Middle frontal gyrus (tissue), 1 donor: ENCODE results near the gene HMG20B.
A peak's percentile ranks its signal among the peaks of the same experiment; 100 is the strongest.
"Not testable (repeated sequence)": the region's sequence is repeated elsewhere in the genome, so short reads cannot be mapped to it uniquely, and the experiment has no call there.

ENCODE experiments used
- DNase-seq: peaks from one replicate; pipeline ENCODE4 v3.0.0-alpha.2; 2015; ENCODE audit warnings: low spot score; ENCODE audit errors: extremely low spot score

HMG20B gene

DNA sequence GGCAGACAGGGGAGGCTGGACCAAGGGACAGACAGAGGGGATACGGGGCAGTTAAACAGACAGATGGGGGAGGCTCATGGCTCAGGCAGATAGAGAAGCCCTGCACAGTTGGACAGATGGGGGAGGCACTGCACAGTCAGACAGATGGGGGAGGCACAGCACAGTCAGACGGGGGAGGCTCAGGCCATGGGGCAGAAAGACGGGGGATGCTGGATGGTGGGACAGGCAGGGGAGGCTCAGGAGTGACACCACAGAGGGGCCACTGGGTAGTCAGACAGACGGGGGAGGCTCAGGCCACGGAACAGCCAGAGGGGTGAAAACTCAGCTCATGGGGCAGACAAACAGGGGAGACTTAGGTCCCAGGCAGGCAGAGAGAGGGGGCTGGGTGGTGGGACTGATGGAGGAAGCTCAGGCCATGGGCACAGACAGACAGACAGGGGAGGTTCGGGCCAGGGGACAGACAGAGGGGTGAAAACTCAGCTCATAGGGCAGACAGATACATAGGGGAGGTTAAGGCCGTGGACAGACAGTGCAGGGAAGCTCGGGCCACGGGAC is 16.2 kb upstream of the HMG20B start:
- no peak for DNase-seq

DNA sequence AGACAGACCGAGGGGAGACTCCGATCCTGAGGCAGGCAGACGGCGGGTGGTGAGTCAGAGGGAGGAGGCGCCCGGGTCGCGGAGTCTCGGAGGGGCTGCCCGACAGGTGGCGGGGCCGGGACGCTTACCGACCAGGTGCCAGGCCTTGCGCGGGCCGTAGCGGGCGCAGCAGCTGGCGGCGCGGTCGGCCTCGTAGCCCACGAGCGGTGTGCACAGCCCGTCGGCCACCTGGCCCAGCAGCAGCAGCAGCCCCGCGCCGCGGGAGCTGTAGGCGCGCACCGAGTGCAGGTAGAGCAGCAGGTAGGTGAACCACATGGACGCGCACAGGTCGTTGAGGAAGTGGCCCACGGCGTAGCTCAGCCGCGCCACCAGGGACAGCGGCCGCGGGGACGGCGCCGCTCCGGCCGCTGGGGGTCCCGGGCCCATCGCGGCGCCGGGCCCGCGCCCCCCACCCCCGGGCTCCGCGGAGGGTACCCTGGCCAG is 15.7 kb upstream of the HMG20B start:
- DNase-seq: no peak

DNA sequence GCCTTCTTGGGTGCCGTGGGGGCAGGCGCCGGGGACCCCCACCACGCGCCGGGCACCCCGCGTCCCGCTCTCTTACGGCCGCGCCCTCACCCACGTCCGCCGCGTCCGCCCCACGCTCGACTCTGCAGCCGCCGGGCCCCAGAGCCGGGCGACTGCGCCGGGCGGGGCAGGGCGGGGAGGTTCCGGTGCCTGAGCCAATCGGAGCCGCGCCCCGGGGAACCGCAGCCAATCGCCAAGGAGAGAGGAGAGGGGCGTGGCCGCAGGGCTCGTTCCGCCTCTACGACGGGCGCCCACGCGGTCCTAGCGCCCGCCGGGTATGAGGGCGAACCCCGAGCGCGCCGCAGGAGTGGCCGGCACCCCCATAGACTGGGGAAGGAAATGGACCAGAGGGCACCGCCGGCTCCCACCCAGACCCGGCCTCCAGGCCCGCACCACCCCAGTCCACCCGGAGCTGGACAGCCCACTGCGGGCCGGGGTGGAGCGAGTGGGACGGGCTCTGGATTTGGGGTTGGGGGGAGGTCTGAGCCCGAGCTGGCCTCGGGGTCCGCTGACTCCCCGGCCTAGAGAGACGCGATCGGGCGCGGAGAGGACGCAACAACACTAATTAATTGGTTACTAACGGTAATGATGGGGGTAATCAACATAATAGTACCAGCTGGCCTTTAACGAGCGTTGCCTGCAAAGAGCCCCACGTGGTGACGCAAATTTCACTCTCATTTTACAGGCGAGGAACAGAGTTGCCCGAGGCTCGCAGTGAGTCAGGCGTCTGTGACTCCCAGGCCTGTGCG is 15.1 kb upstream of the HMG20B start, which contains the start of gene MFSD12:
Gene MFSD12, minus strand, starts transcription at position 126 of the 788 bp plus-strand sequence. CDS start 183 bp downstream, outside the sequence.
- peak; percentile 91 for DNase-seq

DNA sequence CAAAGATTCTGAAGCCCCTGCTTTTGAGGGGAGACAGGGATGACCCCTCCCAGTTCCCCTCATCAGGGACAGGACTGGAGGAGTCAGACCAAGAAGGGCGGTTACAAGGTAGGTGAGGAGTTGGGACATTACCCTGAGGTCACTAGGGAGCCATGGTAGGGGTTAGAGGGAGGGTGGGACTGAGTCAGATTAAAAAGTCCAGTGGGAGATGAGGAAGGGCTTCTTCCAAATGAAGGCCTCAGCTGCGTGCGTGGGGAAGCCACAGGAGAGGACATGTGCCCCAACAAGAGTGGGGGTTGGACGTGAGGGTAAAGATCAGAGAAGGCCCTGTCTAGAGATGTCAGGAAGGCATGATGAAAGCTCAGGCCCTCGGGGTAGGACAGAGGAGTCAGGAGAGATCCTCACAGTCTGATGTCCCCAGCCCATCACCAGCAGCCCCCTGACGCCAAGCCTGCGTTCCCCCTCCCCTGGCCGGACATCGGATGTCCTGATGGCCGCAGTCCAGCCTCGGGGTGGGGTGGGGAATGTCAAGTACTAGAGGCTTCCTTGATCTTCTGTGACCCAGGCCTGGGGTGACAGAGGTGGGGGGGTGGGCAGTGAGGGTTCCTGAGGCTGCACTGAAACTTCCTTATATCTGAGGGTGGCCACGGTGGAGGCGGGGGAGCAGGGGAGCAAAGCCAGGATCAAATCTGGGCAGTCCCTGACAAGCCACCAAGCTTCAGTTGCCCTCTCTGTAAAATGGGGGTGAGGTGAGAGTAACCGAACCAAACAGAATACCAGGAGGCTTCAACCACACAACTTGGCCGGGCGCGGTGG is 8.8 kb upstream of the HMG20B start:
- no peak for DNase-seq

DNA sequence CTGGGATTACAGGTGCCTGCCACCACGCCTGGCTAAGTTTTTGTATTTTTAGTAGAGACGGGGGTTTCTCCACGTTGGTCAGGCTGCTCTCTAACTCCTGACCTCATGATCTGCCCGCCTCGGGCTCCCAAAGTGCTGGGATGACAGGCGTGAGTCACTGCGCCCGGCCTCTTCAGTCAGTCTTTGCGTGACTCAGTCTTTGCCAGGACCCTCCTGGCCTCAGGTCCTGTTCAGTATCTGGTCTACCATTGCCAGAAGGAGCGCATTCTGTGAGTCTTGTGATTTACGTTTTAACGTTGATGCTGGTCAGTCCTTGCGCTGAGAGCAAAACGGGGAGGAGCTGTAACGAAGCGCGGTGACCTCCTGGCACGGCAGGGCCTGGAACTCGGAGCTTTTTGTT is 7.6 kb upstream of the HMG20B start:
- DNase-seq: no peak

DNA sequence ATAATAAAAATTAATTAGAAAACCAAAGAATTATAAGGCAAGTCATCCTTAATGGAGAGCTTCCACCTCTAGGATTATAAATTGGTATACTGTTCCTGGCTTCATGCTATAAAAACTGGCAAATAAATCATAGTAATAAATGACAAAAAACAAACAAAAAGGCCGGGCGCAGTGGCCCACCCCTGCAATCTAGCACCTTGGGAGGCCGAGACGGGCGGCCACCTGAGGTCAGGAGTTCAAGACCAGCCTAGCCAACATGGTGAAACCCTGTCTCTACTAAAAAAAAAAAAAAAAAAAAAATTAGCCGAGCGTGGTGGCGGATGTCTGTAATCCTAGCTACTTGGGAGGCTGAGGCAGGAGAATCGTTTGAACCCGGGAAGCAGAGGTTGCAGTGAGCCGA is 2.7 kb upstream of the HMG20B start:
- DNase-seq: not testable (repeated sequence)

DNA sequence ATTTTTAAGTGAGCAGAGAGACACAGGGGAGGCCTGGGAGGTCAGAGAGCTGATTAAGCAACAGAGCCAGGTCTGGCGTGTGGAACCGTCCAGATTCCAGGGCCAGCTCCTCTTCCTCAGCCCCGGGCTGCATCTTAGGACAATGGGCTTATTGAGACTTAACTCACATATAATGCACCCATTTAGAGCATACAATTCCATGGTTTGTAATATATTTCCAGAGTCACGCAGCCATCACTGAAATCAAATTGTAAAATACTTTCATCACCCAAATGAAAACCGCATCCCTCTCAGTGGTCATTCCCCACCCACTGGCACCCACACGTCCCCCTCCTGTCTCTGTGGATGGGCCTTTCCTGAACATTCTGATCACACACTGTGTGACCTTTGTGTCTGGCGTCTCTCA is 2.1 kb upstream of the HMG20B start:
- DNase-seq: peak; percentile 5

DNA sequence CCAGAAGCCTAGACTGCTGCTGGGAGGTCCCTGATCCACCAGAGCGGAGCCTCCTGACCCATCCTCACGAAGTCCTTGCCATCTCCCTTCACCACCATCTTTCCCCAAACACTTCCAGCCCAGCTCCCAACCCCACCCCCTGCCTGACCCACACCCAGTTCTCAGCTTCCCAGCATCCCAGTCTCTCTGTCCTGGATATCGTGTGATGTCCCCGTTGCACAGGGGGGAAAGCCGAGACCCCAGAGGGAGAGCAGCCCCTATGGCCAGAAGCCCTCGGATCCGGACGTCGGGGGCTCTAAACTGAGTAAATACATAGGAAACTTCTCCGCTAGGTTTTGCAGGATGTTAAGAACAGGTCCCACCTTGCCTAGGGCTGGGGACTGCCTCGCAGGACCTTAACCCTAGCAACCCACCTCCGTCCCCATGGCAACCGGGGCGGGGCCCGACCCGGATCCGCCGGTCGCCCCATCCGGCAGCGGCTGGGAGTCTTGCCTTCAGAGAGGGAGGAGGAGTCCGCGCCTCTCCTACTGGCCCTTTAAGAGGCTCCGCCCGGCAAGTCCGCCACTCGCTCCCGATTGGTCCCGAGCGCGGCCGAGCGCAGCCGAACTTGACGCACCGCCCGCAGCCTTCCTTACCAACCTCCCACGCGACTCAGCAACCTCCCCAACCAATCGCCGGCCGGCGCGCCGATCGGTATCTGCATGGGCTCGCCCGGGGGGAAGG is 451 bp upstream of the HMG20B start:
- peak; percentile 99 for DNase-seq

DNA sequence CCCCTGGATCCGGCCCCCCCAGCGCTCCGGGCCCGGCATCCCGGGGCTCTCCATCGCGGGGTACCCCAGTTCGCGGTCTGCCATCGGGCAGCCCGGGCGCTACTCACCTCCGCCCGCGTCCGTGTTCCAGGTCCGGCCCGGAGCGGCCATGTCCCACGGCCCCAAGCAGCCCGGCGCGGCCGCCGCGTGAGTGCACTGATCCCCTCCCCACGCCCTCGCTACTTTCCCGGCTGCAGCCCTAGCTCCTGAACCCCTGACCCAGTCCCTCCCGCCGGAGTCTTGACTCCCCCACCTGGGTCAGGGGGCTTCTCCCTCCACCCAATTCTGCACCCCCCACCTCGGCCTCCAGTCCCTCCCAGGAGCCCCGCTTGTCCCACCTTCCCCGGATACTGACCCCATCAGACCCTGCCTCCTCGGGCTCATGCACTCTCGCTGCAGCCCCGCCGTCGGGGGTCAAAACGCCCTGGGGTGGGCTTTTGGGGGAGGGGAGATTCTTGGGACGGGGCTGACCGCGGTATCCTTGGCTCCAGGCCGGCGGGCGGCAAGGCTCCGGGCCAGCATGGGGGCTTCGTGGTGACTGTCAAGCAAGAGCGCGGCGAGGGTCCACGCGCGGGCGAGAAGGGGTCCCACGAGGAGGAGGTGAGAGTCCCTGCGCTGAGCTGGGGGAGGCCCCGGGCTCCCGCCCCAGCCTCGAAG is 566 bp downstream of the HMG20B start:
- no peak for DNase-seq

DNA sequence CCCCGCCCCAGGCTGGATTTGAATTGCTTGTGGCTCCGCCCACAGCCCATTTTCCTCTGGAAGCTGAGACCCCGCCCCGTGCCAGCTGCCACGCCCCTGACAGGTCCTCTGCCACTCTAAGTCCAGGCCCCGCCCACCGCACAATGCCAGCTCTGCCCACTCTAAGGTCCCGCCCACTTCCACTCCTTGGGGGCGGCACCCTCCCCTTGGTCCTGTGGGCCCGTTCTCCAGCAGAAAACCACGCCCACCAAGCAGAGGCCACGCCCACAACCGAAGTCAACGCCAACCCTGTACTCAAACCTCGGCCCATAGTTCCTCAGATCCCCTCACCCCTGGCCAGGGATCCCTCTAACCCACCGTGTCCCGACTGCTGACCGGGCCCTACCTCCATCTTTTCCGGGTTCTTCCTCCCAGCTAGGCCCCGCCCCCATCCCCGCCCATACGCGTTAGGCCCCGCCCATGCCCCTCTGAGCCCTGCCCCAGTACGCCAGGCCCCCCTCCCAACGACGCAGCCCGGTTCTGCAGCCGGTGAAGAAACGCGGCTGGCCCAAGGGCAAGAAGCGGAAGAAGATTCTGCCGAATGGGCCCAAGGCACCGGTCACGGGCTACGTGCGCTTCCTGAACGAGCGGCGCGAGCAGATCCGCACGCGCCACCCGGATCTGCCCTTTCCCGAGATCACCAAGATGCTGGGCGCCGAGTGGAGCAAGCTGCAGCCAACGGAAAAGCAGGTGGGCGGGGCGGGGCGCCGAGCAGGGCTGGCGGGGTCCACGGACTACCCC is 1.3 kb downstream of the HMG20B start:
- peak; percentile 9 for DNase-seq

DNA sequence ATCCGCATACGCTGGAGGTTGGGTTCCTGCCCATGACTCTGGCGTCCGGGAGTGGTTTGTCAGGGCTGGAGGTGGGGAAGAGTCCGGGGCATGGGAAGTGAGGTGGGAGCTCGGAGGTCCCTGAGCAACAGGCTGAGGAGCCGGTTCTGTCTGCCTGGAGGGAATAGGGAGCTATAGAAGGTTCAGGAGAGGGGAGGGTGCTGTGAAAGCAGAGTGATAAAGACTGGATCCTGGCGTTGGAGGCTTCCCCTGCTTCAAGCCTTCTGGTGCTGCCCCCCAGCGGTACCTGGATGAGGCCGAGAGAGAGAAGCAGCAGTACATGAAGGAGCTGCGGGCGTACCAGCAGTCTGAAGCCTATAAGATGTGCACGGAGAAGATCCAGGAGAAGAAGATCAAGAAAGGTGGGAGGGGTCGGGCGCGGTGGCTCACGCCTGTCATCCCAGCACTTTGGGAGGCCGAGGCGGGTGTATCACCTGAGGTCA is 2.6 kb downstream of the HMG20B start:
- no peak for DNase-seq

DNA sequence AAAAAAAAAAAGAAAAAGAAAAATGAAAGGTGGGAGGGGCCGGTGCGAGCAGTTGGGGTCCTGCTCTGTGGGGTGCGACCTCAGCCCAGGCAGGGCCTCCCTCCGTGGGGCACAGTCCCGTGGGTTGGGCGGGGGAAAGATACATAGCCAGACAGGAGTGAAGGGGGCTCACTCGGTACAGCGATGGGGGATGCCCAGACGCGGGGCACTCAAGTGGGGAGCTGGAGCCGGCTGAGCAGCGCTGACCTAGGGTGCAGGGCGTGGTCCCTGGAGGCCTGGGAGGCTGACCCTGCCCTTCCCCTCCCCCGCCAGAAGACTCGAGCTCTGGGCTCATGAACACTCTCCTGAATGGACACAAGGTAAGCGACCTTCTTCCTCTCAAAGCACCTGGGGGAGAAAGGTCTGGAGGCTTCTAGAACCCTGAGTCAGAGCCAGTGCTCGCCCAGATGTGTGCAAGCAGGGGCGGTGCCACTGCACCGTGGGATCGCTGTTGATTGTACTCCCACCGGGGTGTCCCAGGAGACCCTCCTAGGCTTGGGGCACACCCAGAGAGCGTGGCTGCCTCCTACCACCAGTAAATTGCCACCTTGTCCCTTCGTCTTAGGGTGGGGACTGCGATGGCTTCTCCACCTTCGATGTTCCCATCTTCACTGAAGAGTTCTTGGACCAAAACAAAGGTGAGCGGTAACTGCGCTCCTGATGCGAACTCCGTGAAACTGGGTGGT is 3.4 kb downstream of the HMG20B start:
- DNase-seq: no peak

DNA sequence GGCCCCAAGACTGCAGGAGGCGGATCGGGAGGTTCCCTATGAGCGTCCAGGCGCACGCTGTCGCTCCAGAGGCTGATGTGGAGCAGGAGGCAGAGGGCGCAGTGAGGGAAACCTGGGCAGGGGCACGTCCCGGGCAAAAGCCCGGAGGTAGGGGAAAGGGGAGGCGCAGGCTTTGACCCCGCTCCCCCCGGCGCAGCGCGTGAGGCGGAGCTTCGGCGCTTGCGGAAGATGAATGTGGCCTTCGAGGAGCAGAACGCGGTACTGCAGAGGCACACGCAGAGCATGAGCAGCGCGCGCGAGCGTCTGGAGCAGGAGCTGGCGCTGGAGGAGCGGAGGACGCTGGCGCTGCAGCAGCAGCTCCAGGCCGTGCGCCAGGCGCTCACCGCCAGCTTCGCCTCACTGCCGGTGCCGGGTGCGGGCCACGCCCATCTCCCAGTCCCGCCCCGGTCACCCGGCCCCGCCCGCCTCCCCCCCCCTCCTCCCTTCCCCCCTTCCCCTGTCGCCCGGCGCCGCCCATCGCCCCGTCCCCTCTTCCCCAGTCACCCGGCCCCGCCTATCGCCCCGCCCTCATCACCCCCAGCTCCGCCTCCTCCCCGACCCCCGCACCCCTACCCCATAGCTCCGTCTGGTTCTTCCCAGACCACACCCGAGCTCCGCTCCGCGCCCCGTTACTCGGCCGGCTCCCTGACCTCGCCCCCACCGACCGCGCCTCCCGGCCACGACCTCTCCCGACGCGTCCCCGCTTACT is 4.1 kb downstream of the HMG20B start:
- DNase-seq: peak; percentile 18

DNA sequence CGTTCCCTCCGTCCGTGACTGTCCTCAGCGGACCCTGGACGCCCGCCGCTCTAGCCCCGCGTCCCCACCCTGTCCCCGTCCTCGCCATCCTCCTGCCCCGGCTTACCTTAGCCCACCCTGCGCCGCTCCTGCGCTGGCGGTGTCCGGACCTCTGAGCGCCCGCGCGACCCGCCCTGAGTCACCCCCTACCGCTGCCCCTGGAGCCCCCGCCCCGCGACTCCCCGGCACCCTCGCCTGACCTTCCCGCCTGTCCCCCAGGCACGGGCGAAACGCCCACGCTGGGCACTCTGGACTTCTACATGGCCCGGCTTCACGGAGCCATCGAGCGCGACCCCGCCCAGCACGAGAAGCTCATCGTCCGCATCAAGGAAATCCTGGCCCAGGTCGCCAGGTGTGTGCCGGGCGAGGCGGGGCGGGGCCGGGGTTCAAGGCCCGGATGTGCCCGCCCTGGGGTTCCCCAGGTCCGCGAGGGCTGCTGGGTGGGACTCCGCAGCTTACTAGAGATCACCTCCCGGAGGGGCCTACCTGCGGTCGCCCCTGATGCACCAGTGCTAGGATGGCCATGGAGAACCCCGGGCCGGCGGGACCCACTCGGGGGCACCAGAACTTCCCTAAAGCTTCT is 5.1 kb downstream of the HMG20B start:
- DNase-seq: no peak

DNA sequence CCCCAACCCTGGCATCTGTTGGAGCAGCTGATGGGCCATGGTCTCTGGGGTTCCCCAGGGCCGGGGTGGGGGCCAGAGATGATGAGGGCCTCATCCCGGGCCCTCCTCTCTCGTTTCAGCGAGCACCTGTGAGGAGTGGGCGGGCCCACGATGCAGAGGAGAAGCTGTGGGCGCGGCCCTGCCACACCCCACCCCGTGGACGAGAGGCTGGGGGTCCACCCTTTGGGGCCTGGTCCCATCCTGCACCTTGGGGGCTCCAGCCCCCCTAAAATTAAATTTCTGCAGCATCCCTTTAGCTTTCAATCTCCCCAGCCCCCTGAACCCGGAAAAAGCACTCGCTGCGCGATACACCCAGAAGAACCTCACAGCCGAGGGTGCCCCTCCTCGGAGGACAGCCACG is 5.6 kb downstream of the HMG20B start:
- no peak for DNase-seq

DNA sequence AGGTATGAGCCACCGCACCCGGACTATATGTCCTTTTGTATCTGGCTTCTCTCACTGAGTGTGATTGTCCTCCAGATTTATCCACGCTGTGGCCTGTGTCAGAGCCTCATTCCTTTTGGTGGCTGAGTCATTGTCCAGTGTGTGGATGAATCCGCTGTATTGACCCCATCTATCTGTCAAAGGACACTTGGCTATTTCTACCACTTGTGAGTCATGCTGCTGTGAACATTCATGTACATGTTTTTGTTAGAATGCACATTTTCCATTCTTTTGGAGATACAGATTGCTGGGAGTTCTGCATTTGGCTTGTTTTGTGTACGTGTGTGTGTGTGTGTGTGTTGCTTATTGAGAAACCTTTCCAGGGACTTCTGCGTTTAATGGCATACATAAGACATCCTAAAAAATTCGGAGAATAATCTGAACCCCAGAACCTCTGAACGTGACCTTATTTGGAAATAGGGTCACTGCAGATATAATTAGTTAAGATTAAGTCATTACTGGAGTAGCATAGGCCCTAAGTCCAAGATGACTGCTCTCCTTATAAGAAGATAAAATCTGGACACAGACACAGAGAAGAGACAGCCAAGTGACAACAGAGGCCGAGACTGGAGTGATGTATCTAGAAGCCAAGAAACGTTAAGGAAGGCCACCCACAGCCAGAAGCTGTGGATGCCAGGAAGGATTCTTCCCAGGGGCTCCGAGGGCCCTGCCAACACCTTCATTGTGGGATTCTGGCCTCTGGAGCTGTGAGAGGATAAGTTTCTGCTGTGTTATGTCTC is 7.6 kb downstream of the HMG20B start:
- no peak for DNase-seq

DNA sequence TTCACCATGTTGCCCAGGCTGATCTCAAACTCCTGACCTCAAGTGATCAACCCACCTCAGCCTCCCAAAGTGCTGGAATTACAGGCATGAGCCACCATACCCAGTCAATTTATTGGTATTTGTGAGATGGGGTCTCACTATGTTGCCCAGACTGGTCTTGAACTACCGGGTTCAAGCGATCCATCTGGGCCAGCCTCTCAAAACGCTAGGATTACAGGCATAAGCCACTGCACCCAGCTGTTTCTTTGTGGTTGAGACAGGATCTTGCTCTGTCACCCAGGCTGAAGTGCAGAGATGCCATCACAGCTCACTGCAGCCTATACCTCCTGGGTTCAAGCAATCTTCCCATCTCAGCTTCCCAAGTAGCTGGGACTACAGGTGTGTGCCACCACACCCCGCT is 9.0 kb downstream of the HMG20B start:
- DNase-seq: not testable (repeated sequence)
